ENCODE data around the gene ISOC1.

The ISOC1 gene

DNA sequence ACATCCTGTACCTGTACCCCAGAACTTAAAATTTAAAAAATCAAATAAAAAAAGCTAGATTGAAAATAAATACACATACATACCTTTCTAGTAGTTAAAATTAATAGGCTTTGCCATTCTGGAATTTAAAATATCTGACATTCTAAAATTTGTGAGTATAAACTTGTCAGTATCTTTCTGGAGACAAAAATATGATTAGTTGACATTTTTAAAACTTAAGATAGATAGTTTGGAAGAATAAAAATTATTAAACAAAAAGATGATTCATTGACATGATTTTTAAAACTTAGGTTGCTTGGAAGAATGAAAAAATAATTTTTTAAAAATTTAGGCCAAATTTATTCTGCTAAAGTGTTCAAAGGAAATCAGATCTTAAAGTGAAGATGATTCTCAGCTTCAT lies 43.1 kb downstream of the ISOC1 start:
- DNase-seq: no peak

DNA sequence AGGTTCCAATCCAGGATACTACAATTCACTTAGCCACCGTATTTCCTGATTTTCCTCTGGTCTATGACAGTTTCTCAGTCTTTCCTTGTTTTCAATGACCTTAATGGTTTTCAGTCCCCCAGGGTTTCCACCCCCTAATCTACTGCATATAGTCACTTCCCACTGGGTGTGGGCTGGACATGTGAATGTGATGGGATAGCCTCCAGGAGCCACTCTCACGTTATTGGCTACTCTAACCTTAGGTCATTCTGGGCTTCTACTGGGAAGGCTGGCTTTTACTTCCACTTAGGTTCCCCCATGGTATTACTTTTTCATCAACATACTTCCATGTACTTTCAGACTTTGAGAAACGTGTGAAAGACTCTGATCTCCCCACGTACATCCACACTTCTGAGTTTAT lies 46.5 kb downstream of the ISOC1 start:
- DNase-seq: no peak

DNA sequence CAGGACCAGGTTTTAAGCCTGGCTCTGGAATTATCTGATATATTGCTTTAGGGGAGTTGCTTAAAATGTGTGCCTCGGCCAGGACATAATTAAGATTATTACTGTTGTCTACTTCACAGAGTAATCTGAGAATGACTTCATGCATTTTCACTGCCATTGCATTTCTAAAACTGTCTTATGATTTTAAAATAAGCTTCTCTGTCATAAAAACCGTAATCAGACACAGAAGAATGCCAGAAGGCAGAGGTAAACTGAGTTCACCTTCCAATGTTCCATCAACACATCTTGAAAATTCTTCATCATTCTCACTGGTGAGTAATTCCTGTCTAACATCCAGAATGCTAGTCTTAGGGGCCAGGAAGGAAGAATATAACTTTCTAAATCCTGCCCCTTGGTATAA lies 47.1 kb downstream of the ISOC1 start:
- no peak for DNase-seq

DNA sequence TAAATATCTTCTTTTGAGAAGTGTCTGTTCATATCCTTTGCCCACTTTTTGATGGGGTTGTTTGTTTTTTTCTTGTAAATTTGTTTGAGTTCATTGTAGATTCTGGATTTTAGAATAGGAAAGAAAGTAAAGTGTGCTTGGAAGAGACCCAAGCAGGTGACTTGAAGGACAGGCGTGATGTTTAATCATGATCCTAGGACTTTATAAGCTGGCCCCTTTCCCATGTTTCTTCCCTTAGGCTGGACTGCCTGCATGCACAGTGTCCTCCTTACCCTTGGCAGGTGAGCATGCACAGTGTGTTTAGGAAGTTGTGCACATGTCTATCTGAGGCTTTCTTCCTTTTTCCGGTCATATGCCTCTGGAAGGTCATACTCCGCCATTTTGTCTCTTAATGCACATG lies 61.3 kb downstream of the ISOC1 start:
- DNase-seq: no peak

DNA sequence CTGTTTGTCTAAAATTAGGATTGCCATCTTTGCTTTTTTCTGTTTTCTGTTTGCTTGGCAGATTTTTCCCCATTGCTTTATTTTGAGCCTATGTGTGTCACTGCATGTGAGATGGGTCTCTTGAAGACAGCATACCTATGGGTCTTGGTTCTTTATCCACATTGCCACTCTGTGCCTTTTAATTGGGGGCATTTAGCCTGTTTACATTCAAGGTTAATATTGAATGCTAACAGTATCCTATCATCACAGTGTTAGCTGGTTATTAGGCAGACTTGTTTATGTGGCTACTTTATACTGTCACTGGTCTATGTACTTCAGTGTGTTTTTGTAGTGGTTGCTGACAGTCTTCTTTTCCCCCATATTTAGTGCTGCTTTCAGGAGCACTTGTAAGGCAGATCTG lies 67.3 kb downstream of the ISOC1 start:
- DNase-seq: no peak

Measured in T-helper 9 cell (primary cell).